RKO (cell line): ENCODE measurements around the gene LPCAT1.
A peak's percentile ranks its signal among the peaks of the same experiment; 100 is the strongest.

Source experiments
- DNase-seq: peaks from one replicate; pipeline ENCODE4 v3.0.0-alpha.2; 2016; ENCODE audit warnings: low spot score

The LPCAT1 gene

GRCh38 chr5:1495525-1495897 is 28.2 kb downstream of the LPCAT1 start:
- no peak for DNase-seq

GRCh38 chr5:1494780-1495524 is 28.8 kb downstream of the LPCAT1 start:
- no peak for DNase-seq

GRCh38 chr5:1493941-1494340 is 29.8 kb downstream of the LPCAT1 start:
- no peak for DNase-seq

- no peak for DNase-seq
Observed at GRCh38 chr5:1493413-1493812, 30.3 kb downstream of the LPCAT1 start.

GRCh38 chr5:1492757-1493156 is 31.0 kb downstream of the LPCAT1 start:
- DNase-seq, result no peak

GRCh38 chr5:1490376-1490775 is 33.4 kb downstream of the LPCAT1 start:
- DNase-seq, result no peak

- DNase-seq, result no peak
Observed at GRCh38 chr5:1489754-1490153, 34.0 kb downstream of the LPCAT1 start.

GRCh38 chr5:1488882-1489680 is 34.7 kb downstream of the LPCAT1 start:
- peak; percentile 82 for DNase-seq

- no peak for DNase-seq
Observed at GRCh38 chr5:1487079-1487764, 36.5 kb downstream of the LPCAT1 start.

- no peak for DNase-seq
Observed at GRCh38 chr5:1486271-1486670, 37.5 kb downstream of the LPCAT1 start.

GRCh38 chr5:1485579-1486118 is 38.1 kb downstream of the LPCAT1 start:
- no peak for DNase-seq

GRCh38 chr5:1484730-1485578 is 38.8 kb downstream of the LPCAT1 start:
- DNase-seq, result no peak

GRCh38 chr5:1483856-1484729 is 39.7 kb downstream of the LPCAT1 start:
- DNase-seq, result no peak

- DNase-seq, result no peak
Observed at GRCh38 chr5:1483064-1483463, 40.7 kb downstream of the LPCAT1 start.

- DNase-seq, result no peak
Observed at GRCh38 chr5:1481959-1482331, 41.8 kb downstream of the LPCAT1 start.

GRCh38 chr5:1481266-1481958 is 42.3 kb downstream of the LPCAT1 start:
- DNase-seq, result no peak

- DNase-seq, result no peak
Observed at GRCh38 chr5:1480806-1481205, 43.0 kb downstream of the LPCAT1 start.

- no peak for DNase-seq
Observed at GRCh38 chr5:1480217-1480616, 43.5 kb downstream of the LPCAT1 start.

GRCh38 chr5:1479581-1480188 is 44.1 kb downstream of the LPCAT1 start:
- DNase-seq, result no peak

- DNase-seq, result no peak
Observed at GRCh38 chr5:1479066-1479465, 44.7 kb downstream of the LPCAT1 start.
